ENCODE results near the gene APOL5. TPM values are rescaled to one million over a fixed set of nuclear protein-coding genes. Genes with fewer than 3 reads are reported as not detected.

The APOL5 gene
- total RNA-seq, 2 donors from 2014 or later = not detected

- DNase-seq (ENCODE audit: low spot score) = no peak
- intact Hi-C loops (cut with DNase I) = no loop called here
Measured at GRCh38 chr22:35777335-35777975, 59.8 kb downstream of the APOL5 start.

Other genes with a start within 250 kb of the APOL5 start
- gene RASD2, start 177.0 kb upstream of the APOL5 start, total RNA-seq = 10 to 100 TPM in 1 of 2 donors, 1 to 10 TPM in 1; 5.8 to 13.0 TPM
- 1 to 10 TPM in 1 of 2 donors, not detected in 1; 2.3 TPM for gene MB, start 100.5 kb upstream of the APOL5 start, total RNA-seq
- gene APOL6, start 69.4 kb upstream of the APOL5 start, total RNA-seq = 10 to 100 TPM; 12.6 to 14.6 TPM

Measured in posterior vena cava (tissue), 2 donors.